Activated CD8-positive, alpha-beta memory T cell treated with anti-CD3 and anti-CD28 coated beads, Interleukin-2, amount 10 ng/mL, durations not matched to agents 7 days and 5 days (primary cell): Measurements from ENCODE around the gene FRMD4A. TPM values are rescaled to one million over a fixed set of nuclear protein-coding genes. Genes with fewer than 3 reads are reported as not detected.
"Not testable (repeated sequence)": the region's sequence is repeated elsewhere in the genome, so short reads cannot be mapped to it uniquely, and the experiment has no call there.

ENCODE experiments used
- ATAC-seq: fragments of 150-1000 bp; cut with Tn5 transposase; one replicate; pipeline ENCODE4 v1.10.0; 2021; ENCODE audit warnings: moderate library complexity
- CTCF ChIA-PET: fragments of 350-600 bp; sonication (Branson Sonifier 250); formaldehyde crosslinking; loops from one replicate; lab custom pipeline; 2021; ENCODE audit warnings: antibody characterized with exemption; lab: Charles Lee
- DNase-seq: peaks from one replicate; pipeline ENCODE4 v3.0.0-alpha.2; 2020
- H3K27ac Mint-ChIP-seq: one replicate; pipeline ENCODE4 v1.8.0; 2021; ENCODE audit warnings: mild to moderate bottlenecking, mixed read lengths
- H3K27me3 Mint-ChIP-seq: one replicate; pipeline ENCODE4 v1.8.0; 2021; ENCODE audit warnings: mixed read lengths
- H3K36me3 Mint-ChIP-seq: one replicate; pipeline ENCODE4 v1.8.0; 2021; ENCODE audit warnings: mild to moderate bottlenecking, mixed read lengths
- H3K4me1 Mint-ChIP-seq: one replicate; pipeline ENCODE4 v1.8.0; 2021; ENCODE audit warnings: mixed read lengths
- H3K4me3 Mint-ChIP-seq: one replicate; pipeline ENCODE4 v1.8.0; 2021; ENCODE audit warnings: mild to moderate bottlenecking, moderate library complexity, mixed read lengths
- H3K9me3 Mint-ChIP-seq: one replicate; pipeline ENCODE4 v1.8.0; 2022; ENCODE audit warnings: low read depth, mixed read lengths
- total RNA-seq, 2 experiments: library from RNA; stranded (reverse); gene quantifications; one replicate each; pipeline ENCODE4 v1.2.3, GENCODE V29; 2021

FRMD4A gene
- total RNA-seq, 2 experiments from 2014 or later, result 0.09 to 1.2 TPM

GRCh38 chr10:14259696-14260566 is 70.8 kb downstream of the FRMD4A start:
- Mint-ChIP-seq H3K4me1 (no peaks in the 10 kb centered on the region), H3K27ac (no peak overlapping the region), H3K27me3 (peaks cover 35% of the 10 kb centered on the region), H3K36me3 (no peaks in the 10 kb centered on the region), H3K9me3 (no peaks in the 10 kb centered on the region), H3K4me3 (no peak overlapping the region)
- CTCF ChIA-PET, result no interaction called here
- ATAC-seq, result no peak
- no peak for DNase-seq

DNA sequence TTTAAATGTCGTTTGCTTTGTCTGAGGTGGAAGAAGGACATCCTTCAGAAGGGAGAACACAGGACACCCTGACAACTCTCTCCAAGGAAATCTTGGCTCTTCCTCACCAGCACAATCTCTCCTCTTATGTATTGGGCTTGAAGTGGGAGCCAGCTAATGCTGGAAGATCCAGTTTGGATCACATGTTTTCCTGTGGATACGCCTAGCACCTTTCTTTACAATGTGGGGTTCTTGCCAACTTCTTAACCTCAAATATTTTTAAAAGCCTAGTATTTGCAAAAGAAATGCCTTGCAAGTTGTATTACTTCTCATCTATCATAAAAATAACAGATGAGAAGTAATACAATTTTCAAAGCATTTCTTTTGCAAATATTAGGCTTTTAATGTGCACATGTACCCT is 76.4 kb downstream of the FRMD4A start:
- ATAC-seq (no peak), DNase-seq (no peak)
- Mint-ChIP-seq H3K27me3 (peaks cover 25% of the 10 kb centered on the region), H3K9me3 (no peaks in the 10 kb centered on the region), H3K4me1 (no peaks in the 10 kb centered on the region), H3K4me3 (no peak overlapping the region), H3K36me3 (no peaks in the 10 kb centered on the region), H3K27ac (no peak overlapping the region)
- CTCF ChIA-PET, result no interaction called here

- no peak for ATAC-seq
- Mint-ChIP-seq H3K36me3 (no peaks in the 10 kb centered on the region), H3K27ac (no peak overlapping the region), H3K4me1 (no peaks in the 10 kb centered on the region), H3K9me3 (no peaks in the 10 kb centered on the region), H3K27me3 (peaks cover 25% of the 10 kb centered on the region), H3K4me3 (no peak overlapping the region)
- DNase-seq, result no peak
- CTCF ChIA-PET, result no interaction called here
These were observed 77.0 kb downstream of the FRMD4A start for GRCh38 chr10:14253711-14254110.

DNA sequence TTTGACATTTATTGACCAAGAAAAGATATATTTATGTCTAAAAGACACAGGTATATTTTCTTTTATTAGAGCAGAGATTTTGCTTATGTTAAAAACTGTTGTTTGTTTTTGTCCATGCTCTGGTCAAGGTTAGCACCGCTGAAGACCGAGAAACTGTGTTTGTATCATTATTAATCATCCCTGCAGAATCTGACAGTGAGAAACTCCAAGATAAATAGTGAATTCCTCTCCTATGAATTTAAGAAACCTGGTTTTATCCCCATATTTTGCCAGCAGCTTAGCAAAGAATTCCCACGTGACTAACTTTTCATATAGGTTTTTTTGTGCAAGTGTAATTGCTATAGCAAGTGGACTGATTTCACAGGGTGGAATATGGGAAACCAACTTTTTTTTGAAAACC is 77.6 kb downstream of the FRMD4A start:
- CTCF ChIA-PET, result no interaction called here
- H3K4me3 Mint-ChIP-seq, result no peak overlapping the region
- H3K27me3 Mint-ChIP-seq, result peaks cover 22% of the 10 kb centered on the region
- H3K9me3 Mint-ChIP-seq, result no peaks in the 10 kb centered on the region
- ATAC-seq, result no peak
- no peak for DNase-seq
- H3K4me1 Mint-ChIP-seq, result no peaks in the 10 kb centered on the region
- H3K36me3 Mint-ChIP-seq, result no peaks in the 10 kb centered on the region
- no peak overlapping the region for H3K27ac Mint-ChIP-seq

GRCh38 chr10:14250496-14251076 is 80.1 kb downstream of the FRMD4A start:
- no peak overlapping the region for H3K27ac Mint-ChIP-seq
- no peaks in the 10 kb centered on the region for H3K4me1 Mint-ChIP-seq
- H3K36me3 Mint-ChIP-seq, result no peaks in the 10 kb centered on the region
- H3K27me3 Mint-ChIP-seq, result peaks cover 16% of the 10 kb centered on the region
- CTCF ChIA-PET, result no interaction called here
- ATAC-seq (no peak), DNase-seq (no peak)
- no peak overlapping the region for H3K4me3 Mint-ChIP-seq
- H3K9me3 Mint-ChIP-seq, result no peaks in the 10 kb centered on the region

DNA sequence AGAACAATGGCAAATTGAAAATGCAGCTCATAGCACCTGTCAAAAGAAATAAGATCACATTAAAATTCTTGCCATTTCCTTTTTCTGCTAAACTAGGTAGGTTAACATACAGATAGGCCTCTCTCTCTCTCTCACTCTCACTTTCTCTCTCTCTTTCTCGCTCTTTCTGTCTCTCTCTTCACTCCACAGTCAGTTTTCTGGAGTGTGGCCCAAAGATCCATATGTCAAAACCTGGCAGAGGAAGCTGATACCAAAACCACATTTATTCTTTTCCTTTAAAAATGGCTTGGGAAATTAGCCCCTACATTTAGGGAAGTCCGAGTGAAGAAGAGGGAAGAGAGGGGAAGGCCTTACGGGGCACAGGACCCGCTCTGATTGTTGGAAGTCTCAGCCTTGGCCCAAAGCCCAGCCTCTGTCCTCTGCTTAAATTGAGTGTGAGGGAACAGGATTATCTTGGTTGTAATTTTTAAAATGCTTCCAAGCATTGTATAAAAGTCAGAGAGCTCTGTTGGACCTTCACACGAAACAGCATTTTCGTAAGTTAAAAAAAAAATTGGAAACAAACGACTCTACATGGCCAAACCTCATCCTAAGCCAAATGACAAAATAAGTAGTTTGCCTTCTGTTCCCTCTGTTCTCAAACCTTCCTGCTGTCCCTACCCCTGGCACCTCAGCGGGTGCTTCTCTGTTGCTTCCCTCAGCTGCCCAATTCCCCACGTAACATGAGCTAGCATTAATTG is 83.2 kb downstream of the FRMD4A start:
- CTCF ChIA-PET, result no interaction called here
- DNase-seq (no peak), ATAC-seq (no peak)
- Mint-ChIP-seq H3K4me3 (no peak overlapping the region), H3K27ac (no peak overlapping the region), H3K4me1 (no peaks in the 10 kb centered on the region), H3K27me3 (peaks cover 11% of the 10 kb centered on the region), H3K36me3 (no peaks in the 10 kb centered on the region), H3K9me3 (no peaks in the 10 kb centered on the region)

DNA sequence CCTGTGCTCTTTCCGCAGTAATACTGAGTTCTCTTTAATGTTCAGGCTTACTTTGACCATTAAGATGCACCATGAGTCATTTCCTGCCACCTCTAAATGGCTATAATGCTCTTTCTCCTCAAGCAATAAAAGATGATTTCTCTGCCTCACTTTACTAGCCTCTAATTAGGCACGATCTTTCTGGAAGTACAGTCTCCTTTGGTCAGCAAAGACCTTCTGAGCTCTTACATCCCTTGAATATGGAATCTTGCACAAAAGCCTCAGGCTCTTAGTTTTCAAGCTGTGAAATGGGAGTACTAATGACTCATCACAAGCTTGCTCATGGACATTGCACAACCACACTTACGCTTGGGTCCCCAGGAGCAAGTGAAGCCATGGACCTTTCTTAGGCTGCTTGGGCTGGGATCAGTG is 85.9 kb downstream of the FRMD4A start:
- no peak for ATAC-seq
- no peak overlapping the region for H3K27ac Mint-ChIP-seq
- no peaks in the 10 kb centered on the region for H3K4me1 Mint-ChIP-seq
- no peaks in the 10 kb centered on the region for H3K36me3 Mint-ChIP-seq
- H3K9me3 Mint-ChIP-seq, result no peaks in the 10 kb centered on the region
- DNase-seq, result no peak
- H3K27me3 Mint-ChIP-seq, result peaks cover 15% of the 10 kb centered on the region
- CTCF ChIA-PET, result no interaction called here
- no peak overlapping the region for H3K4me3 Mint-ChIP-seq

DNA sequence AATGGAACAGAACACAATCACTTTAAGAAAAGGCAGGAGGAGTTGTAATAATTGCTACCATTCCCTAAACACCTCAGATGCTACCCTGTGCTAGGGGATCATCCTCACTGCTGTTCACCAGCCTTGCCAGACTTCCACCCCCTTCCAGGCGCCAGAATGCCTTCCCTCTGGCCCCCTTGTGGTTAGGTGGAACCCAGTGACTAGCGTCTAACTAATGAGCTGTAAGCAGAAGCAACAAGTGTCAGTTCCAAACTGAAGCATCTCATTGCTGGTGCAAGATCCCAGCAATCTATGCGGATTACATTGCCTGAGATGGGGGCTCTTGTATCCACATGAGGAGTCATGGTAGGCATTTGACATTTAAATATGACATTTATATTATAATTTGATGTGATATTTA is 86.6 kb downstream of the FRMD4A start:
- ATAC-seq, result no peak
- Mint-ChIP-seq H3K27me3 (peaks cover 15% of the 10 kb centered on the region), H3K4me3 (no peak overlapping the region)

DNA sequence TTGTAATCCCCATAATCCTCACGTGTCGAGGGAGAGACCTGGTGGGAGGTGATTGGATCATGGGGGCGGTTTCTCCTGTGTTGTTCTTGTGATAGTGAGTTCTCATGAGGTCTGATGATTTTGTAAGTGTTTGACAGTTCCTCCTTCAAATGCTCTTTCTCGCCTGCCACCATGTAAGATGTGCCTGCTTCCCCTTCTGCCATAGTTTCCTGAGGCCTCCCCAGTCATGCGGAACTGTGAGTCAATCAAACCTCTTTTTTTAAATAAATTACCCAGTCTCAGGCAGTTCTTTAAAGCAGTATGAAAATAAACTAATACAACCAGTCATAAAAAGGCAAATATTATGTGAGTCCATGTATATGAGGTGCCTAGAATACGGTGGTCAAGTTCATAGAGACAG is 87.5 kb downstream of the FRMD4A start:
- no peak for ATAC-seq
- no peak overlapping the region for H3K27ac Mint-ChIP-seq
- H3K4me1 Mint-ChIP-seq, result no peaks in the 10 kb centered on the region
- no peaks in the 10 kb centered on the region for H3K9me3 Mint-ChIP-seq
- CTCF ChIA-PET, result no interaction called here
- no peak for DNase-seq
- no peaks in the 10 kb centered on the region for H3K36me3 Mint-ChIP-seq
- peaks cover 15% of the 10 kb centered on the region for H3K27me3 Mint-ChIP-seq
- H3K4me3 Mint-ChIP-seq, result no peak overlapping the region

More for the DNA sequence above, 86.6 kb downstream of the FRMD4A start:
- Mint-ChIP-seq H3K9me3 (no peaks in the 10 kb centered on the region), H3K4me1 (no peaks in the 10 kb centered on the region), H3K27ac (no peak overlapping the region), H3K36me3 (no peaks in the 10 kb centered on the region)
- CTCF ChIA-PET, result no interaction called here
- DNase-seq, result no peak

DNA sequence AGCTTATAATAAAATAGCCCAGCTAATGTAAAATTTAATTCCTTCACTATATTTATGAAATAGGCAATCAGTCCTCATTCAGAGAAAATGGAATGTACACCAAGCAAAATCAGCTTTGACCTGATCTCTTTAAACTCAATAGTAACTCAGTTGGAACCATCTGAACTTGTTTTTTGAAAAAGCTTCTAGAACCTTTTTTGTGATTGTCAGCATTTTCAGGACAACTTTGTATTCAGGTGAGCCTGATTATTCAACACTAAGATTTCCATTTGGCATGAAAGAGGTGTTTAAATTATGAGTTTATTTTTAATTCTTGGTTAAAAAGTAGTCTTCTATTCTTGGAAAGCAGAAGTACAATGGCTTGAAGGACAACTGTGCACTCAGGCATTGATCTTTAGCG is 89.5 kb downstream of the FRMD4A start:
- Mint-ChIP-seq H3K27ac (no peak overlapping the region), H3K27me3 (peaks cover 15% of the 10 kb centered on the region), H3K36me3 (no peaks in the 10 kb centered on the region), H3K9me3 (no peaks in the 10 kb centered on the region), H3K4me3 (no peak overlapping the region), H3K4me1 (no peaks in the 10 kb centered on the region)
- DNase-seq, result no peak
- no peak for ATAC-seq
- CTCF ChIA-PET, result interaction anchor here (0.6 kb wide), 1 partner anchor 156 kb away, joined by 3 read pairs; no protein-coding TSS in a partner anchor

GRCh38 chr10:14240253-14241189 is 90.2 kb downstream of the FRMD4A start:
- ATAC-seq (no peak), DNase-seq (no peak)
- CTCF ChIA-PET, result interaction anchor here (0.6 kb wide), 1 partner anchor 157 kb away, joined by 3 read pairs; no protein-coding TSS in a partner anchor
- Mint-ChIP-seq H3K4me3 (no peak overlapping the region), H3K27me3 (peaks cover 15% of the 10 kb centered on the region), H3K4me1 (no peaks in the 10 kb centered on the region), H3K27ac (no peak overlapping the region), H3K36me3 (no peaks in the 10 kb centered on the region), H3K9me3 (no peaks in the 10 kb centered on the region)

DNA sequence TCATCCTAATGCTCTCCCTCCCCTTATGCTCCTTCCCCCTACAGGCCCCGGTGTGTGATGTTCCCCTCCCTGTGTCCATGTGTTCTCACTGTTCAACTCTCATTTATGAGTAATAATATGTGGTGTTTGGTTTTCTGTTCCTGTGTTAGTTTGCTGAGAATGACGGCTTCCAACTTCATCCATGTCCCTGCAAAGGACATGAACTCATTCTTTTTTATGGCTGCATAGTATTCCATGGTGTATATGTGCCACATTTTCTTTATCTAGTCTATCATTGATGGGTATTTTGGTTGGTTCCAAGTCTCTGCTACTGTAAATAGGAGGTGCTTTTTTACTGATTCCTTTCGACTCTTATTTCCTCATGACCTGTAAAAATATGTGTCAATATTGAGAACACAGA is 92.1 kb downstream of the FRMD4A start:
- H3K27ac Mint-ChIP-seq, ATAC-seq, H3K9me3 Mint-ChIP-seq, H3K36me3 Mint-ChIP-seq, H3K4me3 Mint-ChIP-seq, CTCF ChIA-PET, H3K4me1 Mint-ChIP-seq, DNase-seq: not testable (repeated sequence)
- peaks cover 13% of the 10 kb centered on the region for H3K27me3 Mint-ChIP-seq

DNA sequence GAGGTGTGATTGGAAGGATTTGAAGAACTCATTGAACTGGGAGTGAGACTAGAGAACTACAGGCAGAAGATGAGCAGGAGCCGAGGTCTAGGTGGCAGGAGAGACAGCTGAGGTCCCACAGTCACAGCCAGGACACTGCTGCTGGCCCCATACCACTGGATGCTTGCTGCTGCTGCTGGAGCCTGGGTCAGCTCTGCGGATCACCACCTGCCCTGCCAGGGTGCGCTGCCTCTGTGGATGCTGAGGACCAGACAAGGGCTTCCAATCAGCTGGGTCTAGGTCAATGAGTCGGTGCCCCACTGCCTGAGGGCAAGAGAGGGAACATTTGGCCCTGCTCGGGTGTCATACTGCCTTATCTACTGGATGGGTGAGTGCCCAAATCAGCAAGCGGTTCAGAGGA is 94.4 kb downstream of the FRMD4A start:
- Mint-ChIP-seq H3K36me3 (no peaks in the 10 kb centered on the region), H3K4me3 (no peak overlapping the region), H3K27ac (no peak overlapping the region), H3K4me1 (peaks cover 4% of the 10 kb centered on the region), H3K27me3 (peaks cover 21% of the 10 kb centered on the region), H3K9me3 (no peaks in the 10 kb centered on the region)
- CTCF ChIA-PET, result no interaction called here
- ATAC-seq, result no peak
- no peak for DNase-seq
